ENCODE data around the gene TTF1. TPM values are rescaled to one million over a fixed set of nuclear protein-coding genes. Genes with fewer than 3 reads are reported as not detected.

TTF1 gene
- polyA plus RNA-seq, 1 donor: 12.5 TPM

DNA sequence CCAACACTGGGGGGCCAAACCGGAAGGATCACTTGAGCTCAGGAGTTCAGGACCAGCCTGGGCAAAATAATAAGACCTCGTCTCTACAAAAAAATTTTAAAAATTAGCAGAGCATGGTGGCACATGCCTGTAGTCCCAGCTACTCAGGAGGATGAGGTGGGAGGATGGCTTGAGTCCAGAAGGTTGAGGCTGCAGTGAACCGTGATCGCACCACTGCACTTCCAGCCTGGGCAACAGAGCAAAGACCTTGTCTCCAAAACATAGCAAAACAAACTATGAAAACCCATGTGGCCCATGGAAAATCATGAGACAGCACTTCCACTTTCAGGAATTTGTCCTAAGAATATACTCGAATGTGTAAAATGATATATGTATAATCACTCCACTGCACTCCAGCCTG, 58.0 kb downstream of the TTF1 start:
- WGBS (ENCODE audit: insufficient coverage, low lambda C conversion rate): 100% methylated on average over 1 of the region's 5 CpGs
- Histone ChIP-seq H3K36me3 (ENCODE audit: control insufficient read depth, insufficient read depth, low read length) (peaks cover 73% of the 10 kb centered on the region), H3K4me3 (ENCODE audit: low read length) (no peak overlapping the region), H3K9me3 (ENCODE audit: control insufficient read depth, low read depth, low read length) (no peaks in the 10 kb centered on the region), H3K27ac (ENCODE audit: low read length) (no peak overlapping the region), H3K27me3 (ENCODE audit: control insufficient read depth, insufficient read depth, low read length) (no peaks in the 10 kb centered on the region), H3K4me1 (ENCODE audit: control insufficient read depth, insufficient read depth, low read length) (peaks cover 9% of the 10 kb centered on the region)
- DNase-seq: no peak

DNA sequence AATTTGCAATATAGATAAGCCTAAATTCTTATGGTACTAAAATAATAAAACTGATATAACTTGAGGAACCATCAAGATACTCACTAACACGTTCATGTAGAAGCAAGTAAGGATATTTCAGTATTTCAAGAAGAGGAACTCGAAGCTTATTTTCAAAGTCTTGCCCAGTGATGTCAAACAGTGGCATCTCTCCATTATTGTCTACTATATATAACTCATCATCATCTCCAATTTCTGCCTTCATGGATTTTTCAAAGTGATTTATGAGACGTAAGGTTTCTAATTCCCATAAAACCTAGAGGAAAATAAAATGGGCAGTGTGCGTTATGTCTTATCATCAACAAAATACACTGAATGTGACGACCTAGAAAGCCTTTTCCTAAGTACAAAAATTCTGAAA, 60.5 kb downstream of the TTF1 start:
- 100% methylated on average over 2 of the region's 5 CpGs for WGBS (ENCODE audit: insufficient coverage, low lambda C conversion rate)

DNA sequence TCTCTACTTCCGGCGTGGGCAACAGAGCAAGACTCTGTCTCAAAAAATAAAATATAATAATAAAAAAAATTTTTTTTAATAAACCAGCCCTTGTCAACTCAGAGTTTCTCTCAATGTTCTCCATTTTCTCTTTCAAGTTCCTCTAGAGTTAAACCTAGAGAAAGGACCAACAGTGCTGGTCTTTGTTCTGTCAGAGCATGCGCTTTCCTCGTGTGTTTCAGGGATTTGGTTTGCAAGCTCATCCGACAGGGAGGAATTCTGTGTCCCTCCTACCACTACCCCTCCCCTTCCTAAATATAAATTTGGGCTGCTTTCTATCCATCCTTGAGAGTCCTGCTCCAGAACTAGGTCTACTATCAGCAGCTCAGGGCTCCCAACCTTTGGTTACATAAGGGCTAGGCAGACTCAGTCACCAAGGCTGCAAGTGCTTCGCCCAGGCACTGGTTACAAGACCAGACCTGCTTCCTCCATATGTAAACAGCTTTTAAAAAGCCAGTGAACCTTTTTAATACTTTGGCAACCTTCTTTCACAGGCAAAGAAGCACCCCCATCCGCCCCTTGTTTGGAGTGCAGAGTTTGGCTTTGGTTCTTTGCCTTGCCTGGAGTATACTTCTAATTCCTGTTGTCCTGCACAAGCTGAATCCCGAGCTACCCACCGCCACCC, 65.3 kb downstream of the TTF1 start:
- Histone ChIP-seq H3K4me3 (ENCODE audit: low read length) (no peak overlapping the region), H3K4me1 (ENCODE audit: control insufficient read depth, insufficient read depth, low read length) (no peaks in the 10 kb centered on the region), H3K27me3 (ENCODE audit: control insufficient read depth, insufficient read depth, low read length) (no peaks in the 10 kb centered on the region), H3K9me3 (ENCODE audit: control insufficient read depth, low read depth, low read length) (no peaks in the 10 kb centered on the region), H3K27ac (ENCODE audit: low read length) (no peak overlapping the region), H3K36me3 (ENCODE audit: control insufficient read depth, insufficient read depth, low read length) (peaks cover 75% of the 10 kb centered on the region)
- DNase-seq: no peak
- no CpG with 5 or more reads among the region's 9 CpGs for WGBS (ENCODE audit: insufficient coverage, low lambda C conversion rate)

More for the DNA sequence above, 60.5 kb downstream of the TTF1 start:
- Histone ChIP-seq H3K4me1 (ENCODE audit: control insufficient read depth, insufficient read depth, low read length) (no peaks in the 10 kb centered on the region), H3K4me3 (ENCODE audit: low read length) (no peak overlapping the region), H3K36me3 (ENCODE audit: control insufficient read depth, insufficient read depth, low read length) (peaks cover 73% of the 10 kb centered on the region), H3K27ac (ENCODE audit: low read length) (no peak overlapping the region), H3K27me3 (ENCODE audit: control insufficient read depth, insufficient read depth, low read length) (no peaks in the 10 kb centered on the region), H3K9me3 (ENCODE audit: control insufficient read depth, low read depth, low read length) (no peaks in the 10 kb centered on the region)
- no peak for DNase-seq

DNA sequence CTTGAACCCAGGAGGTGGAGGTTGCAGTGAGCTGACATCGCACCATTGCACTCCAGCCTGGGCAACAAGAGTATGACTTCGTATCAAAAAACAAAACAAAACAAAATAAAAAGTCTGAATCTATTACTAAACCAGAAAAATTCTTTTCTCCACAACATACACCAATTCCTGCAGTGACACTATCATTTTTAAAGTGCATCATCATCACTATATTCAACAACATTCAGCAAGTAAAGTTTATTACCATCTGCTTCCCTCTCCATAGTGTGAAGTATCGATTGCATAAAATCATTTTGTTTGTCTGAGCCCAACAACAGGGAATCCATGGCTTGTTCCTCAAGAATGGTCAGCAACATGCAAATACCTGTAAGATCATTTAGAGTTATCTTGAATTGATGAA, 72.3 kb downstream of the TTF1 start:
- peaks cover 78% of the 10 kb centered on the region for H3K36me3 ChIP-seq (ENCODE audit: control insufficient read depth, insufficient read depth, low read length)
- no peaks in the 10 kb centered on the region for H3K9me3 ChIP-seq (ENCODE audit: control insufficient read depth, low read depth, low read length)
- no peak for DNase-seq
- H3K4me1 ChIP-seq (ENCODE audit: control insufficient read depth, insufficient read depth, low read length): no peaks in the 10 kb centered on the region
- no peak overlapping the region for H3K4me3 ChIP-seq (ENCODE audit: low read length)
- no peak overlapping the region for H3K27ac ChIP-seq (ENCODE audit: low read length)
- WGBS (ENCODE audit: insufficient coverage, low lambda C conversion rate): 100% methylated on average over 1 of the region's 3 CpGs
- H3K27me3 ChIP-seq (ENCODE audit: control insufficient read depth, insufficient read depth, low read length): no peaks in the 10 kb centered on the region

DNA sequence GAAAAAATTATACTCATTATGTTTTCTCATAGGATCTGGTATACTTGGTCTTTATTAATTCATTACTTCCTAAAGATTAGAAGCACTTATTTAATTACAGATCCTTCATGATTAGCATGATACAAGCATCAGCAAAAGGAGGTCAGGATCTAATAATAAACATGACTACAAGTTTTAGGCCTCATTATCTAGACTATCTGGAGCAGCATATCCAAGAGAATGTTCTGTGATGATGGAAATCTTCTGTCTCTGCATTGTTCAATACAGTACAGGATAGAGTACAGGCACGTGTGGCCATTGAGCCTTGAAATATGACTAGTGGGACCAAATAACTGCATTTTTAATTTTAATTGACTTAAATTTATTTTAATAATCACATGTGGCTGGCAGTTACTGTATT, 73.1 kb downstream of the TTF1 start:
- WGBS (ENCODE audit: insufficient coverage, low lambda C conversion rate): no CpG with 5 or more reads among the region's 1 CpG
- H3K27me3 ChIP-seq (ENCODE audit: control insufficient read depth, insufficient read depth, low read length): no peaks in the 10 kb centered on the region
- DNase-seq: no peak
- H3K36me3 ChIP-seq (ENCODE audit: control insufficient read depth, insufficient read depth, low read length): peaks cover 77% of the 10 kb centered on the region
- H3K27ac ChIP-seq (ENCODE audit: low read length): no peak overlapping the region
- no peak overlapping the region for H3K4me3 ChIP-seq (ENCODE audit: low read length)
- no peaks in the 10 kb centered on the region for H3K9me3 ChIP-seq (ENCODE audit: control insufficient read depth, low read depth, low read length)
- no peaks in the 10 kb centered on the region for H3K4me1 ChIP-seq (ENCODE audit: control insufficient read depth, insufficient read depth, low read length)

DNA sequence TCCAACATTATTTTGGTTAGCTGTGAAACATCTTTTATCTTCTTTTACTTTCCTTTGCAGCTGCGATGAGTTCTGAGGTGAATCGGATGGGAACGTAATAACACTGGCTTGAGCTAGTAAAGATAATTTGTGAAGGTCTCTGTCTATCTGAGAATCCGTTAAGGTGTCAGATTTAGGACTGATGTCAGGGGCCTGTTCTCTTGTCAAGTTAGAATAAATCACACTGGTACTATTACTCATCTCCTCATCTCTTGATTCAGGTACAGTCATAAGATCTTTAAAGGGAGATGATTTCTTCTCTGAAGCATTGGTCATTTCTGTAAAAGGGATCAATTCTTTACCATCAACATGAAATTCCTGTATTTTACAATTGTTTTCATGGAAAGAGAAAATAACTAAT, 78.1 kb downstream of the TTF1 start:
- Histone ChIP-seq H3K27ac (ENCODE audit: low read length) (no peak overlapping the region), H3K36me3 (ENCODE audit: control insufficient read depth, insufficient read depth, low read length) (peaks cover 62% of the 10 kb centered on the region), H3K4me1 (ENCODE audit: control insufficient read depth, insufficient read depth, low read length) (no peaks in the 10 kb centered on the region), H3K27me3 (ENCODE audit: control insufficient read depth, insufficient read depth, low read length) (no peaks in the 10 kb centered on the region), H3K4me3 (ENCODE audit: low read length) (no peak overlapping the region), H3K9me3 (ENCODE audit: control insufficient read depth, low read depth, low read length) (no peaks in the 10 kb centered on the region)
- 95% methylated on average over 4 of the region's 4 CpGs for WGBS (ENCODE audit: insufficient coverage, low lambda C conversion rate)
- no peak for DNase-seq

DNA sequence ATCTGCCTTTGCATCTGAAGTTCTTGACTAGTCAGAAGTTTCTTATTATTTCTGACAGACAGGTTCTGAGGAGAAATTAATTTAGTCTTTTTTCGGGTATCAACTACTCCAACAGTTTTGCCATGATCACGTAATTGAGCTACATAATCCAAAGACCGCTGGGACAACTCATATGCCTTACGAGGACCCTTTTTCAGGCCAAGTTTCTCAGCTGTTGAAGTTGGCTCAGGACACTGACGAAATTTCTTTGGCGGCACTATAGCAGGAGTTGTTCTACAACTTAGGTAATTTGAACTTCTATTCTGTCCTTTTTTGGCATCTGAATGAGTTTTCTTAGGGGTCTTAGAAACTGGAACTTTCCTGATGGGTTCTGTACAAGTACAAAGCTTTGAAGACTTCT, 79.1 kb downstream of the TTF1 start:
- no peaks in the 10 kb centered on the region for H3K27me3 ChIP-seq (ENCODE audit: control insufficient read depth, insufficient read depth, low read length)
- H3K9me3 ChIP-seq (ENCODE audit: control insufficient read depth, low read depth, low read length): no peaks in the 10 kb centered on the region
- H3K27ac ChIP-seq (ENCODE audit: low read length): no peak overlapping the region
- no peak overlapping the region for H3K4me3 ChIP-seq (ENCODE audit: low read length)
- no peak for DNase-seq
- H3K4me1 ChIP-seq (ENCODE audit: control insufficient read depth, insufficient read depth, low read length): no peaks in the 10 kb centered on the region
- 100% methylated on average over 1 of the region's 6 CpGs for WGBS (ENCODE audit: insufficient coverage, low lambda C conversion rate)
- H3K36me3 ChIP-seq (ENCODE audit: control insufficient read depth, insufficient read depth, low read length): peaks cover 57% of the 10 kb centered on the region

Other genes with a start within 250 kb of the TTF1 start
- 0.40 TPM for gene NTNG2, start 244.8 kb downstream of the TTF1 start, polyA plus RNA-seq
- 38.5 TPM for gene SETX, start 51.9 kb downstream of the TTF1 start, polyA plus RNA-seq
- gene CFAP77, start 3.4 kb upstream of the TTF1 start, polyA plus RNA-seq: 0.13 TPM
- gene BARHL1, start 175.8 kb upstream of the TTF1 start, polyA plus RNA-seq: 0.01 TPM

Data from large intestine (tissue), 3 donors.